Measurements from ENCODE around the gene MAMDC4.

The MAMDC4 gene

GRCh38 chr9:136820971-136821825, 30.9 kb upstream of the MAMDC4 start:
- no peak for DNase-seq (ENCODE audit: low read depth)
- H3K4me3 ChIP-seq (ENCODE audit: low read depth, low read length), result peak overlapping the region; percentile 26
- in situ Hi-C loops (cut with HindIII; ENCODE audit: low sequenced_read_pairs), result no loop called here
- TF ChIP-seq, protein P1, sequence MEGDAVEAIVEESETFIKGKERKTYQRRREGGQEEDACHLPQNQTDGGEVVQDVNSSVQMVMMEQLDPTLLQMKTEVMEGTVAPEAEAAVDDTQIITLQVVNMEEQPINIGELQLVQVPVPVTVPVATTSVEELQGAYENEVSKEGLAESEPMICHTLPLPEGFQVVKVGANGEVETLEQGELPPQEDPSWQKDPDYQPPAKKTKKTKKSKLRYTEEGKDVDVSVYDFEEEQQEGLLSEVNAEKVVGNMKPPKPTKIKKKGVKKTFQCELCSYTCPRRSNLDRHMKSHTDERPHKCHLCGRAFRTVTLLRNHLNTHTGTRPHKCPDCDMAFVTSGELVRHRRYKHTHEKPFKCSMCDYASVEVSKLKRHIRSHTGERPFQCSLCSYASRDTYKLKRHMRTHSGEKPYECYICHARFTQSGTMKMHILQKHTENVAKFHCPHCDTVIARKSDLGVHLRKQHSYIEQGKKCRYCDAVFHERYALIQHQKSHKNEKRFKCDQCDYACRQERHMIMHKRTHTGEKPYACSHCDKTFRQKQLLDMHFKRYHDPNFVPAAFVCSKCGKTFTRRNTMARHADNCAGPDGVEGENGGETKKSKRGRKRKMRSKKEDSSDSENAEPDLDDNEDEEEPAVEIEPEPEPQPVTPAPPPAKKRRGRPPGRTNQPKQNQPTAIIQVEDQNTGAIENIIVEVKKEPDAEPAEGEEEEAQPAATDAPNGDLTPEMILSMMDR (IDR thresholded peaks at IDR 0.05; ENCODE audit: low read depth, low read length, missing control alignments), result no peak

- TF ChIP-seq, protein P1 (IDR thresholded peaks at IDR 0.05; ENCODE audit: low read depth, low read length, missing control alignments), result no peak
- H3K4me3 ChIP-seq (ENCODE audit: low read depth, low read length), result peak overlapping the region; percentile 26
- DNase-seq (ENCODE audit: low read depth), result no peak
- in situ Hi-C loops (cut with HindIII; ENCODE audit: low sequenced_read_pairs), result no loop called here
Measured at GRCh38 chr9:136821826-136822544, 30.2 kb upstream of the MAMDC4 start.

GRCh38 chr9:136823136-136824046, 28.8 kb upstream of the MAMDC4 start:
- TF ChIP-seq, protein P1 (IDR thresholded peaks at IDR 0.05; ENCODE audit: low read depth, low read length, missing control alignments), result no peak
- in situ Hi-C loops (cut with HindIII; ENCODE audit: low sequenced_read_pairs), result no loop called here
- H3K4me3 ChIP-seq (ENCODE audit: low read depth, low read length), result no peak overlapping the region
- no peak for DNase-seq (ENCODE audit: low read depth)

DNA sequence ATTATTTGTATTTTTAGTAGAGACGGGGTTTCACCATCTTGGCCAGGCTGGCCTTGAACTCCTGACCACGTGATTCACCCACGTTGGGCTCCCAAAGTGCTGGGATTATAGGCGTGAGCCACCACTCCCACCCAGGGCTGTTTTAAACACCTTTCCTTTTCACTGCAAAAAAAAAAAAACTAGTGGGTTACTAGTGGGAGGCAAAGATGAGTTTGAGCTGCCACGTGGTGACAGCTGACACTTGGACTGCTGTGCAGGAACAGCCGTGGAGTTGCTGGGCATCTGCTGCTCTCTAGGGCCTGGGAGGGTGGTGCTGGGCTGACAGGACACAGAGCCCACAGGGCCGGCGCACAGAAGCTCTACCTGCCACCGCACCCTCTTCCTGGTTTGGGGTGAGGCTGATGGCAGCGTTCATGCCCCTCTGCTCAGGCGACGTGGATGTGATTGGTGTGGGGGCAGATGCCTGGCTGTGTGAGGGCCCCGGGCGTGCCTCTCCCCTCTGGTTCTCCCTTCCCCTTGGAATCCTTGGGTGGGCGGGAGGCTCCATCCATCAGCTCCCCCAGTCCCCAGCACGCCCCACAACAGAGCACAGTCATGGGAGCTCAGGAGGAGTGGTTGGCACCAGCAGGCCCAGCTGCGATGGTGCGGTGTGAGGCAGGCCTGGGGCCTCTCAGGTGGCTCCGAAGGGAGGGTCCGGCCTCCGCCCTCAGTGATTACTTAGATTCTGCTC, 27.5 kb upstream of the MAMDC4 start:
- no peak for DNase-seq (ENCODE audit: low read depth)
- in situ Hi-C loops (cut with HindIII; ENCODE audit: low sequenced_read_pairs), result no loop called here
- no peak overlapping the region for H3K4me3 ChIP-seq (ENCODE audit: low read depth, low read length)

DNA sequence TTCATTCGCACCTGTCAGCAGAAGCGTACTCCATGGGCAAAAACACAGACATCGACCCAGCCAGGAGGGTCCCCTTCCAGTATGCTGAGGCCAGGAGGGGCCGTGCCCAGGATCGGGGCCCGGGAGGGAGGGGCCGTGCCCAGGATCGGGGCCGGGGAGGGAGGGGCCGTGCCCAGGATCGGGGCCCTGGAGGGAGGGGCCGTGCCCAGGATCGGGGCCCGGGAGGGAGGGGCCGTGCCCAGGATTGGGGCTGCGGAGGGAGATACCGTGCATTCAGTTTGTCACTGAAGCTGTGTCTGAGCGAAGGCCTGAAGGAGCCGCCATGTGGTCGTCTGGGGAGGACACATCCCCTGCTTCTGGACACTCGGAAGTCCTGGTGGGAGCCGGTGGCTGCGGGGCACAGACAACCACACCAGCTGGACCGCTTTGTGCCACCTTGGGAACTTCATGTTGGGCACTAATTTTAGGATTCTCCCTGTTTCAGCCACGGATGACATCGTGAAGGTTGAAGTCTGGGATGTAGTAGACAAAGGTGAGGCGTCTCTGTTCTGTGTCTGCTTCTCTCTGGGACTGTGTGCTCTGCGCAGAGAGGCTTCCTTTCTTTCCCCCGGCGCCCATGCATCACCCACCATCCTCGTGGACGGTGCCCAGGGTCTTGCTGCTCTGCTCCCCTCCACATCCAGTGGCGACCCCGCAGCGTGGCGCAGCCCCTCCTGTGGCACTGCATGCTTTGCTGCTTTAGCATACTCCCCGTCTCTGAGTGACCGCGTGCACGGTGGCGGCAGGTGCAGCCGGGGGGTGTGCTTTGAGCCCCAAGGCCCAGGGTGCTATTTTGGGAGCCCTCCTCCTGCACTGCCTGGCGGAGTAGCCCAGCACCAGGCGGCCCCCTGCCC, 26.6 kb upstream of the MAMDC4 start:
- in situ Hi-C loops (cut with HindIII; ENCODE audit: low sequenced_read_pairs), result no loop called here
- no peak overlapping the region for H3K4me3 ChIP-seq (ENCODE audit: low read depth, low read length)
- no peak for DNase-seq (ENCODE audit: low read depth)
- TF ChIP-seq, protein P1 (IDR thresholded peaks at IDR 0.05; ENCODE audit: low read depth, low read length, missing control alignments), result no peak

More for the DNA sequence above, 27.5 kb upstream of the MAMDC4 start:
- TF ChIP-seq, protein P1 (IDR thresholded peaks at IDR 0.05; ENCODE audit: low read depth, low read length, missing control alignments), result no peak
